Loucy (cell line): Measurements from ENCODE around the gene PTTG1IP.

Source experiments
- H2AFZ ChIP-seq: fragments of 200-600 bp; sonication (generic); 2 replicates; pipeline ENCODE4 v1.6.0; 2016; ENCODE audit warnings: antibody characterized with exemption, mild to moderate bottlenecking, low read length, moderate library complexity
- H3F3A ChIP-seq: fragments of 200-600 bp; 2 replicates; pipeline ENCODE4 v1.6.0; 2016; ENCODE audit warnings: antibody characterized with exemption, low read depth, mild to moderate bottlenecking
- H3K27me3 ChIP-seq: fragments of 200-600 bp; sonication (generic); 2 replicates; pipeline ENCODE4 v1.6.1; 2014; ENCODE audit warnings: low read length, mild to moderate bottlenecking; ENCODE audit not compliant: insufficient read depth, poor library complexity, severe bottlenecking
- H3K36me3 ChIP-seq: fragments of 200-600 bp; sonication (generic); 2 replicates; pipeline ENCODE4 v1.6.1; 2016; ENCODE audit warnings: low read length; ENCODE audit not compliant: insufficient read depth
- H3K4me1 ChIP-seq: fragments of 200-600 bp; sonication (generic); 2 replicates; pipeline ENCODE4 v1.5.1; 2014; ENCODE audit warnings: low read length, mild to moderate bottlenecking; ENCODE audit not compliant: insufficient read depth, poor library complexity, severe bottlenecking
- H3K4me2 ChIP-seq: fragments of 200-600 bp; sonication (generic); 2 replicates; pipeline ENCODE4 v1.6.0; 2014; ENCODE audit warnings: antibody characterized with exemption, low read length, low read depth, mild to moderate bottlenecking; ENCODE audit not compliant: poor library complexity, severe bottlenecking
- H3K4me3 ChIP-seq: fragments of 200-600 bp; sonication (generic); 2 replicates; pipeline ENCODE4 v1.5.1; 2014; ENCODE audit warnings: low read length, mild to moderate bottlenecking, mixed read lengths; ENCODE audit not compliant: poor library complexity, severe bottlenecking
- H3K79me2 ChIP-seq: fragments of 200-600 bp; sonication (generic); 2 replicates; pipeline ENCODE4 v1.6.1; 2014; ENCODE audit warnings: low read length; ENCODE audit not compliant: insufficient read depth
- H3K9ac ChIP-seq: fragments of 200-600 bp; sonication (generic); 2 replicates; pipeline ENCODE4 v1.6.0; 2014; ENCODE audit warnings: mild to moderate bottlenecking, low read depth, low read length, moderate library complexity; ENCODE audit not compliant: poor library complexity, severe bottlenecking
- H3K9me2 ChIP-seq: fragments of 200-600 bp; sonication (generic); replicated peaks from 2 replicates; pipeline ENCODE4 v1.6.1; 2016; ENCODE audit warnings: low read depth, low read length, mixed read lengths
- H3K9me3 ChIP-seq: fragments of 200-600 bp; sonication (generic); 2 replicates; pipeline ENCODE4 v1.6.1; 2014; ENCODE audit warnings: mild to moderate bottlenecking, antibody characterized with exemption, low read length, low read depth; ENCODE audit not compliant: insufficient read depth
- H4K20me1 ChIP-seq: fragments of 200-600 bp; sonication (generic); 2 replicates; pipeline ENCODE4 v1.6.0; 2014; ENCODE audit warnings: antibody characterized with exemption, low read length, mild to moderate bottlenecking; ENCODE audit not compliant: insufficient read depth, poor library complexity, severe bottlenecking
- CTCF ChIP-seq: fragments of 200-600 bp; sonication (generic); conservative IDR thresholded peaks from 2 replicates; pipeline ENCODE4 v1.5.1; 2014; ENCODE audit warnings: mild to moderate bottlenecking, antibody characterized with exemption, low read length
- EZH2phosphoT487 ChIP-seq: fragments of 200-600 bp; IDR thresholded peaks from 2 replicates; pipeline ENCODE4 v1.6.1; 2018; ENCODE audit warnings: antibody characterized with exemption, mild to moderate bottlenecking, moderate library complexity, borderline replicate concordance

PTTG1IP gene

GRCh38 chr21:44872323-44872648, 1.2 kb downstream of the PTTG1IP start:
- H3K9me3 ChIP-seq = no peaks in the 10 kb centered on the region
- TF ChIP-seq CTCF (peak; percentile 16; the same call in 1 of the 2 replicates), EZH2phosphoT487 (no peak)
- H3K36me3 ChIP-seq = peaks cover 3% of the 10 kb centered on the region; the same call in 1 of the 2 replicates
- H3K27me3 ChIP-seq = no peaks in the 10 kb centered on the region
- H3K4me2 ChIP-seq = peak overlapping the region; percentile 85
- no peaks in the 10 kb centered on the region for H3F3A ChIP-seq
- peak overlapping the region; percentile 88 for H3K9ac ChIP-seq
- H3K9me2 ChIP-seq = no peaks in the 10 kb centered on the region
- H4K20me1 ChIP-seq = peaks cover 57% of the 10 kb centered on the region
- no peak overlapping the region for H2AFZ ChIP-seq
- peak overlapping the region; percentile 86 for H3K4me3 ChIP-seq
- peaks cover 62% of the 10 kb centered on the region for H3K79me2 ChIP-seq
- H3K4me1 ChIP-seq = peaks cover 61% of the 10 kb centered on the region

GRCh38 chr21:44871576-44872269, 1.8 kb downstream of the PTTG1IP start:
- Histone ChIP-seq H2AFZ (no peak overlapping the region), H3K9me2 (no peaks in the 10 kb centered on the region), H3K4me3 (peak overlapping the region; percentile 86), H3K9me3 (no peaks in the 10 kb centered on the region), H3K27me3 (no peaks in the 10 kb centered on the region), H3F3A (no peaks in the 10 kb centered on the region), H3K36me3 (peaks cover 8% of the 10 kb centered on the region; the same call in 1 of the 2 replicates), H3K4me1 (peaks cover 66% of the 10 kb centered on the region), H3K9ac (peak overlapping the region; percentile 88), H4K20me1 (peaks cover 63% of the 10 kb centered on the region), H3K4me2 (peak overlapping the region; percentile 85), H3K79me2 (peaks cover 68% of the 10 kb centered on the region)
- TF ChIP-seq CTCF (no peak), EZH2phosphoT487 (no peak)

GRCh38 chr21:44870748-44871495, 2.6 kb downstream of the PTTG1IP start:
- Histone ChIP-seq H3K36me3 (peaks cover 9% of the 10 kb centered on the region; the same call in 1 of the 2 replicates), H3K4me3 (peak overlapping the region; percentile 86), H2AFZ (no peak overlapping the region), H3K79me2 (peaks cover 76% of the 10 kb centered on the region), H3K27me3 (no peaks in the 10 kb centered on the region), H3K9me3 (no peaks in the 10 kb centered on the region), H3K4me2 (peak overlapping the region; percentile 85), H3F3A (no peaks in the 10 kb centered on the region), H3K9ac (peak overlapping the region; percentile 88), H3K4me1 (peaks cover 72% of the 10 kb centered on the region), H4K20me1 (peaks cover 71% of the 10 kb centered on the region), H3K9me2 (no peaks in the 10 kb centered on the region)
- no peak for TF ChIP-seq EZH2phosphoT487
- TF ChIP-seq CTCF = no peak
